Measurements from ENCODE around the gene STRIP2.
A peak's percentile ranks its signal among the peaks of the same experiment; 100 is the strongest.

The STRIP2 gene

GRCh38 chr7:129497156-129497555 lies 62.9 kb downstream of the STRIP2 start:
- no peak for DNase-seq

- DNase-seq = no peak
These were observed 63.8 kb downstream of the STRIP2 start for GRCh38 chr7:129498021-129498420.

- no peak for DNase-seq
These were observed 65.8 kb downstream of the STRIP2 start for GRCh38 chr7:129499999-129500398.

- DNase-seq = peak; percentile 54
These were observed 67.8 kb downstream of the STRIP2 start, which contains the start of gene SMKR1 for GRCh38 chr7:129501760-129502707. Gene SMKR1 (plus strand): TSS chr7:129502531. CDS start chr7:129502825, 294 bp downstream.

- no peak for DNase-seq
These were observed 68.8 kb downstream of the STRIP2 start for GRCh38 chr7:129502708-129503685.

GRCh38 chr7:129503725-129504124 lies 69.5 kb downstream of the STRIP2 start:
- no peak for DNase-seq

- DNase-seq = no peak
These were observed 78.0 kb downstream of the STRIP2 start for GRCh38 chr7:129512192-129512591.

- DNase-seq = no peak
These were observed 79.3 kb downstream of the STRIP2 start for GRCh38 chr7:129513546-129513945.

- DNase-seq = no peak
These were observed 80.5 kb downstream of the STRIP2 start for GRCh38 chr7:129514683-129515082.

- DNase-seq = no peak
These were observed 81.1 kb downstream of the STRIP2 start for GRCh38 chr7:129515381-129515780.

GRCh38 chr7:129517931-129518330 lies 83.7 kb downstream of the STRIP2 start:
- DNase-seq = no peak

GRCh38 chr7:129519464-129519863 lies 85.2 kb downstream of the STRIP2 start:
- no peak for DNase-seq

GRCh38 chr7:129522088-129522970 lies 88.1 kb downstream of the STRIP2 start:
- DNase-seq = no peak

GRCh38 chr7:129522971-129523340 lies 88.7 kb downstream of the STRIP2 start:
- DNase-seq = no peak

- DNase-seq = no peak
These were observed 89.7 kb downstream of the STRIP2 start for GRCh38 chr7:129523924-129524323.

GRCh38 chr7:129524405-129524804 lies 90.2 kb downstream of the STRIP2 start:
- peak; percentile 77 for DNase-seq

GRCh38 chr7:129525225-129525862 lies 91.1 kb downstream of the STRIP2 start:
- no peak for DNase-seq

GRCh38 chr7:129529643-129530042 lies 95.4 kb downstream of the STRIP2 start:
- no peak for DNase-seq

GRCh38 chr7:129530795-129531391 lies 96.7 kb downstream of the STRIP2 start:
- no peak for DNase-seq

GRCh38 chr7:129531721-129532120 lies 97.5 kb downstream of the STRIP2 start:
- DNase-seq = no peak

GRCh38 chr7:129532375-129532774 lies 98.1 kb downstream of the STRIP2 start:
- DNase-seq = no peak

Data from OCI-M1 (cell line).